Measurements from ENCODE around the gene KCNJ2. TPM values are rescaled to one million over a fixed set of nuclear protein-coding genes. Genes with fewer than 3 reads are reported as not detected.

The KCNJ2 gene
- polyA plus RNA-seq, 2 of the 4 experiments (the other 2 are of a cell fraction), result 0.14 to 0.17 TPM

DNA sequence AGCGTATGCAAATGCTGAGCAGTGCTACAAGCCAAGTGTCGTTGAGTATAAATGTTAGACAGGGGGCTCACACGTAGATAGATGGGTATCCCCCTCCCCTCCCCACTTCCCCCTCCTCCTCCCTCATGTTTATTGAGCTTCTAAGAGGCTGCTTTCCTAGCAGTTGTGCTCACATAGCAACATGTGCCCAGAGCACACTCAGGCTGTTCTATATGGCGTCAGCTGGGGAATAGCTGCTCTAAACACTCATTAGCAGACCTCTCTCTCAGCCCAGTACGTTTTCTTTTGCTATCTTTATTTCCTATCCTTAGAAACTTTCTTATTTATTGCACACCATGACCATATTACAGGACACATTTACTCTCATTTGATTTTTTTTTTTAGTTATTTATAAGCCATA is 1.8 kb downstream of the KCNJ2 start:
- CTCF ChIA-PET, result interaction anchor here (1.0 to 2.1 kb wide), 5 partner anchors 13 to 645 kb away, joined by 3 to 8 read pairs (median 4); no protein-coding TSS in a partner anchor
- H3K4me2 ChIP-seq, result no peak overlapping the region
- POLR2A ChIA-PET, result no interaction called here

DNA sequence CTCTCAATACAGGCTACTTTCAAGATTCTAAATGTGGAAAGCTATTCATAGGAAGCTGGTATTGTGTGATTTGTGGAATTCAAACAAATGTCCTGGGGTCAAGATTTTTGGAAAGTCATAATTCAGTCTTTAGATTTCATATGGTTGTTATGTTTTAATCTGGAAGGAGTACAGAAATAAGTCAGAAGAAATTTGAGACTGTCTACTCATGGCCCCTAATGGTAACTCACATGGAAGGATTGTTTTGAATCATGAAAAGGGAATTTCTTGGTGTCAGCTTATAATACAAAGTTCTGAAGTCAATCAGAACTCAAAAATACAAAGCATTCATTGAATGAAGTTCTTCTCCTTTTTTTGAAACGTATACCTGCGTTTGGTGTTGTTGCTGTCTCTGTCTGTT is 3.1 kb downstream of the KCNJ2 start:
- Histone ChIP-seq H3K4me1 (peaks cover 10% of the 10 kb centered on the region), H3K27ac (no peak overlapping the region), H3K9me3 (no peaks in the 10 kb centered on the region), H3K4me3 (no peak overlapping the region), H3K4me2 (no peak overlapping the region)
- ATAC-seq, result no peak
- ChIA-PET POLR2A (interaction anchor here (0.5 kb wide), 1 partner anchor 18 kb away, joined by 9 read pairs; no protein-coding TSS in a partner anchor), CTCF (interaction anchor here (1.0 to 1.2 kb wide), 2 partner anchors 9 to 647 kb away, joined by 3 read pairs; no protein-coding TSS in a partner anchor)
- TF ChIP-seq TFCP2L1 (CRISPR knock-in tag; IDR thresholded peaks at IDR 0.05) (no peak), RFX5 (IDR thresholded peaks at IDR 0.05) (no peak)
- DNase-seq (ENCODE audit: low read depth in 1 of 2, low spot score in 1 of 2), result no peak
- 62% methylated on average over 2 of the region's 2 CpGs for WGBS (ENCODE audit: missing lambda C conversion rate)
- FAIRE-seq, result no peak

More for the DNA sequence above, 1.8 kb downstream of the KCNJ2 start:
- TF ChIP-seq MAFK (IDR thresholded peaks at IDR 0.05; ENCODE audit: partially characterized antibody), result no peak
- no peak for TF ChIP-seq HOXB13 (CRISPR knock-in tag; IDR thresholded peaks at IDR 0.05; ENCODE audit: low read depth)
- no peak for TF ChIP-seq FOSL2 (IDR thresholded peaks at IDR 0.05)
- no peak for TF ChIP-seq FOSL2 (CRISPR knock-in tag; IDR thresholded peaks at IDR 0.05)
- no peak for TF ChIP-seq JUNB (IDR thresholded peaks at IDR 0.05)
- TF ChIP-seq FOSB (CRISPR knock-in tag; IDR thresholded peaks at IDR 0.05), result no peak
- TF ChIP-seq POLR2AphosphoS2 (conservative IDR thresholded peaks at IDR 0.05; ENCODE audit: low read length), result no peak
- TF ChIP-seq, protein P1, sequence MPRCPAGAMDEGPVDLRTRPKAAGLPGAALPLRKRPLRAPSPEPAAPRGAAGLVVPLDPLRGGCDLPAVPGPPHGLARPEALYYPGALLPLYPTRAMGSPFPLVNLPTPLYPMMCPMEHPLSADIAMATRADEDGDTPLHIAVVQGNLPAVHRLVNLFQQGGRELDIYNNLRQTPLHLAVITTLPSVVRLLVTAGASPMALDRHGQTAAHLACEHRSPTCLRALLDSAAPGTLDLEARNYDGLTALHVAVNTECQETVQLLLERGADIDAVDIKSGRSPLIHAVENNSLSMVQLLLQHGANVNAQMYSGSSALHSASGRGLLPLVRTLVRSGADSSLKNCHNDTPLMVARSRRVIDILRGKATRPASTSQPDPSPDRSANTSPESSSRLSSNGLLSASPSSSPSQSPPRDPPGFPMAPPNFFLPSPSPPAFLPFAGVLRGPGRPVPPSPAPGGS (IDR thresholded peaks at IDR 0.05), result no peak
- no peak for TF ChIP-seq ESRRA (IDR thresholded peaks at IDR 0.05; ENCODE audit: borderline replicate concordance, low read length)
- TF ChIP-seq JUN (IDR thresholded peaks at IDR 0.05), result no peak
- no peak for TF ChIP-seq SREBF2 (IDR thresholded peaks at IDR 0.05)
- no peak for TF ChIP-seq BHLHE40 (IDR thresholded peaks at IDR 0.05; ENCODE audit: low read depth, low read length)
- TF ChIP-seq MYC (IDR thresholded peaks at IDR 0.05; ENCODE audit: borderline replicate concordance, low read length), result no peak
- TF ChIP-seq, protein P2, sequence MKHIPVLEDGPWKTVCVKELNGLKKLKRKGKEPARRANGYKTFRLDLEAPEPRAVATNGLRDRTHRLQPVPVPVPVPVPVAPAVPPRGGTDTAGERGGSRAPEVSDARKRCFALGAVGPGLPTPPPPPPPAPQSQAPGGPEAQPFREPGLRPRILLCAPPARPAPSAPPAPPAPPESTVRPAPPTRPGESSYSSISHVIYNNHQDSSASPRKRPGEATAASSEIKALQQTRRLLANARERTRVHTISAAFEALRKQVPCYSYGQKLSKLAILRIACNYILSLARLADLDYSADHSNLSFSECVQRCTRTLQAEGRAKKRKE (CRISPR knock-in tag; IDR thresholded peaks at IDR 0.05; ENCODE audit: low read depth), result no peak
- TF ChIP-seq GATA3 (IDR thresholded peaks at IDR 0.05; ENCODE audit: borderline replicate concordance), result no peak
- TF ChIP-seq TP53 (CRISPR knock-in tag; IDR thresholded peaks at IDR 0.05), result no peak
- no peak for TF ChIP-seq EP300 (IDR thresholded peaks at IDR 0.05)
- TF ChIP-seq, protein P3, sequence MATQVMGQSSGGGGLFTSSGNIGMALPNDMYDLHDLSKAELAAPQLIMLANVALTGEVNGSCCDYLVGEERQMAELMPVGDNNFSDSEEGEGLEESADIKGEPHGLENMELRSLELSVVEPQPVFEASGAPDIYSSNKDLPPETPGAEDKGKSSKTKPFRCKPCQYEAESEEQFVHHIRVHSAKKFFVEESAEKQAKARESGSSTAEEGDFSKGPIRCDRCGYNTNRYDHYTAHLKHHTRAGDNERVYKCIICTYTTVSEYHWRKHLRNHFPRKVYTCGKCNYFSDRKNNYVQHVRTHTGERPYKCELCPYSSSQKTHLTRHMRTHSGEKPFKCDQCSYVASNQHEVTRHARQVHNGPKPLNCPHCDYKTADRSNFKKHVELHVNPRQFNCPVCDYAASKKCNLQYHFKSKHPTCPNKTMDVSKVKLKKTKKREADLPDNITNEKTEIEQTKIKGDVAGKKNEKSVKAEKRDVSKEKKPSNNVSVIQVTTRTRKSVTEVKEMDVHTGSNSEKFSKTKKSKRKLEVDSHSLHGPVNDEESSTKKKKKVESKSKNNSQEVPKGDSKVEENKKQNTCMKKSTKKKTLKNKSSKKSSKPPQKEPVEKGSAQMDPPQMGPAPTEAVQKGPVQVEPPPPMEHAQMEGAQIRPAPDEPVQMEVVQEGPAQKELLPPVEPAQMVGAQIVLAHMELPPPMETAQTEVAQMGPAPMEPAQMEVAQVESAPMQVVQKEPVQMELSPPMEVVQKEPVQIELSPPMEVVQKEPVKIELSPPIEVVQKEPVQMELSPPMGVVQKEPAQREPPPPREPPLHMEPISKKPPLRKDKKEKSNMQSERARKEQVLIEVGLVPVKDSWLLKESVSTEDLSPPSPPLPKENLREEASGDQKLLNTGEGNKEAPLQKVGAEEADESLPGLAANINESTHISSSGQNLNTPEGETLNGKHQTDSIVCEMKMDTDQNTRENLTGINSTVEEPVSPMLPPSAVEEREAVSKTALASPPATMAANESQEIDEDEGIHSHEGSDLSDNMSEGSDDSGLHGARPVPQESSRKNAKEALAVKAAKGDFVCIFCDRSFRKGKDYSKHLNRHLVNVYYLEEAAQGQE (IDR thresholded peaks at IDR 0.05), result no peak
- TF ChIP-seq, protein P4, sequence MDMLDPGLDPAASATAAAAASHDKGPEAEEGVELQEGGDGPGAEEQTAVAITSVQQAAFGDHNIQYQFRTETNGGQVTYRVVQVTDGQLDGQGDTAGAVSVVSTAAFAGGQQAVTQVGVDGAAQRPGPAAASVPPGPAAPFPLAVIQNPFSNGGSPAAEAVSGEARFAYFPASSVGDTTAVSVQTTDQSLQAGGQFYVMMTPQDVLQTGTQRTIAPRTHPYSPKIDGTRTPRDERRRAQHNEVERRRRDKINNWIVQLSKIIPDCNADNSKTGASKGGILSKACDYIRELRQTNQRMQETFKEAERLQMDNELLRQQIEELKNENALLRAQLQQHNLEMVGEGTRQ (IDR thresholded peaks at IDR 0.05), result no peak
- TF ChIP-seq RFX5 (IDR thresholded peaks at IDR 0.05), result no peak
- no peak for TF ChIP-seq MAZ (IDR thresholded peaks at IDR 0.05; ENCODE audit: borderline replicate concordance, low read depth, low read length)
- Histone ChIP-seq H3K4me1 (peaks cover 10% of the 10 kb centered on the region), H3K9me3 (no peaks in the 10 kb centered on the region), H3K27ac (no peak overlapping the region), H3K4me3 (no peak overlapping the region)
- 62% methylated on average over 5 of the region's 5 CpGs for WGBS (ENCODE audit: missing lambda C conversion rate)
- FAIRE-seq (no peak), ATAC-seq (no peak), DNase-seq (ENCODE audit: low read depth in 1 of 2, low spot score in 1 of 2) (no peak)

Data from A549 (cell line).